ENCODE results near the gene CUL2.
"Not testable (repeated sequence)": the region's sequence is repeated elsewhere in the genome, so short reads cannot be mapped to it uniquely, and the experiment has no call there.

GRCh38 chr10:34976380-34976910 is 113.7 kb downstream of the CUL2 start:
- TF ChIP-seq CTCF (conservative IDR thresholded peaks at IDR 0.05; ENCODE audit: low read depth in 2 of 2); POLR2AphosphoS5 (IDR thresholded peaks at IDR 0.05; ENCODE audit: low read depth); EZH2 (IDR thresholded peaks at IDR 0.05; ENCODE audit: low read depth, unreplicated experiment); JUNB (IDR thresholded peaks at IDR 0.05; ENCODE audit: unreplicated experiment); ETS1 (IDR thresholded peaks at IDR 0.05); CREB1 (CRISPR knock-in tag; IDR thresholded peaks at IDR 0.05; ENCODE audit: low read depth); REST (IDR thresholded peaks at IDR 0.05; ENCODE audit: unreplicated experiment); EZH2phosphoT487 (IDR thresholded peaks at IDR 0.05; ENCODE audit: unreplicated experiment); NANOG (IDR thresholded peaks at IDR 0.05; ENCODE audit: borderline replicate concordance); ZNF331 (CRISPR knock-in tag; IDR thresholded peaks at IDR 0.05; ENCODE audit: low read depth): not testable (repeated sequence)

Measured in GM23338 (cell line).